K562 (cell line): ENCODE results near the gene AGXT. TPM values are rescaled to one million over a fixed set of nuclear protein-coding genes. Genes with fewer than 3 reads are reported as not detected.

Source experiments
- ATAC-seq: fragments of 200-7000 bp; cut with Tn5 transposase; 3 replicates; pipeline ENCODE4 v1.9.1; 2020; ENCODE audit warnings: moderate library complexity
- BruUV-seq: library from RNA; stranded (reverse); fragments of 400-500 nt; replicated peaks from 2 replicates; lab custom pipeline; 2021; lab: Mats Ljungman, UMichigan
- CTCF ChIA-PET: fragments of 300-600 bp; formaldehyde crosslinking; extraction: SDS; loops from one replicate; lab custom pipeline; 2021; ENCODE audit warnings: low intra/inter-chr PET ratio; lab: Yijun Ruan, JAX
- POLR2A ChIA-PET: fragments of 300-600, 350-650 bp; sonication (Branson Sonifier 250); formaldehyde crosslinking; extraction: SDS; loops from one replicate; lab custom pipeline; 2021; ENCODE audit warnings: antibody characterized with exemption, inconsistent platforms; lab: Yijun Ruan, JAX
- DNase-seq, 4 experiments: peaks; one replicate each; pipeline versions ENCODE4 v3.0.0 to v3.0.0-alpha.2; 2011 to 2018; ENCODE audit warnings: low spot score in 3 of 4, mixed read lengths in 3 of 4; ENCODE audit errors: extremely low read depth in 1 of 4
- FAIRE-seq: peaks from 2 replicates; lab custom pipeline; 2011; peaks lifted over from hg19 to GRCh38; lab: Jason Lieb, UNC
- H2AFZ ChIP-seq: 2 replicates; pipeline ENCODE4 v1.6.0; 2011; ENCODE audit warnings: low read depth, low read length, control low read depth, inconsistent platforms
- H3K27ac ChIP-seq: fragments of 200-600 bp; 3 replicates; pipeline ENCODE4 v1.8.0; 2011; ENCODE audit warnings: low read depth, mild to moderate bottlenecking, control low read depth, inconsistent platforms, low read length, moderate library complexity, mixed read lengths; ENCODE audit errors: extremely low read depth
- H3K27me3 ChIP-seq, 2 experiments: fragments of 300-600 bp in 1 of 2; 2 replicates in 1 of 2; 3 replicates in 1 of 2; pipeline versions ENCODE4 v1.6.0 to v1.8.0; 2011; ENCODE audit warnings: inconsistent platforms in 2 of 2, low read length in 2 of 2, mild to moderate bottlenecking in 1 of 2, mixed read lengths in 1 of 2, moderate library complexity in 1 of 2; ENCODE audit not compliant: control insufficient read depth in 2 of 2, insufficient read depth in 2 of 2
- H3K36me3 ChIP-seq: fragments of 300-600 bp; 3 replicates; pipeline ENCODE4 v1.8.0; 2011; ENCODE audit warnings: mild to moderate bottlenecking, low read length, inconsistent platforms; ENCODE audit not compliant: control insufficient read depth, insufficient read depth
- H3K4me1 ChIP-seq, 2 experiments: fragments of 200-600 bp in 1 of 2; replicated peaks in 1 of 2; 2 replicates in 1 of 2; 3 replicates in 1 of 2; pipeline versions ENCODE4 v1.5.1 to v1.8.0; 2011; ENCODE audit warnings: inconsistent platforms in 2 of 2, low read length in 2 of 2, mild to moderate bottlenecking in 1 of 2, mixed read lengths in 1 of 2, moderate library complexity in 1 of 2; ENCODE audit not compliant: control insufficient read depth in 2 of 2, insufficient read depth in 2 of 2
- H3K4me2 ChIP-seq: 2 replicates; pipeline ENCODE4 v1.6.1; 2011; ENCODE audit warnings: low read length, control low read depth, inconsistent platforms, mixed read lengths; ENCODE audit not compliant: insufficient read depth
- H3K4me3 ChIP-seq: fragments of 200-600 bp; sonication (generic), shearing (Covaris generic); 2 replicates; pipeline ENCODE4 v1.5.1; 2016; ENCODE audit warnings: control low read depth, inconsistent platforms
- H3K79me2 ChIP-seq: fragments of 200-600 bp; 3 replicates; pipeline ENCODE4 v1.8.0; 2011; ENCODE audit warnings: low read length, inconsistent platforms; ENCODE audit not compliant: control insufficient read depth, insufficient read depth
- H3K9ac ChIP-seq, 2 experiments: 2 replicates each; pipeline versions ENCODE4 v1.6.0 to v1.6.1; 2011; ENCODE audit warnings: low read depth in 2 of 2, low read length in 2 of 2, control low read depth in 1 of 2, inconsistent platforms in 1 of 2, mild to moderate bottlenecking in 1 of 2, mixed read lengths in 1 of 2; ENCODE audit not compliant: insufficient read depth in 1 of 2
- H3K9me1 ChIP-seq: one replicate; pipeline ENCODE4 v1.6.0; 2011; ENCODE audit warnings: inconsistent platforms, mild to moderate bottlenecking, low read length, moderate library complexity; ENCODE audit not compliant: control insufficient read depth, insufficient read depth
- H3K9me3 ChIP-seq: replicated peaks from 2 replicates; pipeline ENCODE4 v1.5.1; 2011; ENCODE audit warnings: low read depth, low read length, inconsistent platforms; ENCODE audit not compliant: control insufficient read depth, insufficient read depth
- H4K20me1 ChIP-seq: replicated peaks from 2 replicates; pipeline ENCODE4 v1.6.1; 2011; ENCODE audit warnings: low read length, inconsistent platforms, mixed read lengths; ENCODE audit not compliant: control insufficient read depth, insufficient read depth
- ATF1 ChIP-seq, 2 experiments: fragments of 450-650 bp in 1 of 2; IDR thresholded peaks; 2 replicates each; pipeline ENCODE4 v1.6.1; 2016; ENCODE audit warnings: missing compliant biosample characterization in 1 of 2, missing genetic modification characterization in 1 of 2
- CREB5 ChIP-seq: fragments of 250-450 bp; sonication (Bioruptor Pico); IDR thresholded peaks from 2 replicates; pipeline ENCODE4 v1.5.0; 2020; ENCODE audit warnings: mild to moderate bottlenecking
- CSDE1 ChIP-seq, 2 experiments: fragments of 450-650 bp; IDR thresholded peaks; 2 replicates each; pipeline ENCODE4 v1.6.1; 2016; ENCODE audit warnings: mild to moderate bottlenecking in 1 of 2
- EP300 ChIP-seq: IDR thresholded peaks from 2 replicates; pipeline ENCODE4 v1.6.1; 2012; ENCODE audit warnings: low read length, improper control_type of control experiment
- JUNB ChIP-seq: fragments of 450-650 bp; formaldehyde crosslinking; conservative IDR thresholded peaks from 2 replicates; pipeline ENCODE4 v1.4.0; 2020; ENCODE audit warnings: mild to moderate bottlenecking
- L3MBTL2 ChIP-seq: fragments of 450-650 bp; IDR thresholded peaks from 2 replicates; pipeline ENCODE4 v1.6.1; 2016; ENCODE audit warnings: mild to moderate bottlenecking, moderate library complexity
- MCM2 ChIP-seq: fragments of 450-650 bp; IDR thresholded peaks from 2 replicates; pipeline ENCODE4 v1.6.1; 2017; ENCODE audit warnings: low read depth, mild to moderate bottlenecking
- MYBL2 ChIP-seq, 2 experiments: fragments of 450-650 bp in 1 of 2; sonication (generic) in 1 of 2; formaldehyde crosslinking in 1 of 2; IDR thresholded peaks; 2 replicates each; pipeline versions ENCODE4 v1.6.1 to v1.8.1; 2017 to 2022; ENCODE audit warnings: borderline replicate concordance in 1 of 2, inconsistent platforms in 1 of 2, low read depth in 1 of 2, mild to moderate bottlenecking in 1 of 2, missing genetic modification reagents in 1 of 2, moderate library complexity in 1 of 2
- NEUROD1 ChIP-seq: fragments of 150-350 bp; IDR thresholded peaks from 2 replicates; pipeline ENCODE4 v1.6.1; 2014; ENCODE audit warnings: borderline replicate concordance, low read length, low read depth; ENCODE audit not compliant: partially characterized antibody
- NFIX ChIP-seq: fragments of 250-450 bp; sonication (Bioruptor Pico); IDR thresholded peaks from 2 replicates; pipeline ENCODE4 v1.4.0; 2020; ENCODE audit warnings: low read depth, mild to moderate bottlenecking, moderate library complexity
- NR3C1 ChIP-seq: sonication (generic); formaldehyde crosslinking; IDR thresholded peaks from 2 replicates; pipeline ENCODE4 v1.8.1; 2022; ENCODE audit warnings: missing genetic modification reagents
- PCBP1 ChIP-seq: fragments of 200-400 bp; formaldehyde crosslinking; IDR thresholded peaks from 2 replicates; pipeline ENCODE4 v1.6.1; 2018; ENCODE audit warnings: mild to moderate bottlenecking, low read depth, low read length; ENCODE audit not compliant: poor library complexity, severe bottlenecking
- SLC30A9 ChIP-seq: fragments of 250-450 bp; sonication (Bioruptor Pico); IDR thresholded peaks from 2 replicates; pipeline ENCODE4 v1.8.0; 2022; ENCODE audit warnings: mild to moderate bottlenecking, moderate library complexity
- SMARCC2 ChIP-seq: fragments of 450-650 bp; IDR thresholded peaks from 2 replicates; pipeline ENCODE4 v1.6.1; 2017; ENCODE audit warnings: antibody characterized with exemption, moderate library complexity, mild to moderate bottlenecking, low read depth
- WHSC1 ChIP-seq: IDR thresholded peaks from one replicate; pipeline ENCODE4 v1.6.1; 2012; ENCODE audit warnings: low read length, control low read depth, inconsistent platforms
- ZNF146 ChIP-seq: IDR thresholded peaks from one replicate; pipeline ENCODE4 v1.6.1; 2018; ENCODE audit warnings: missing compliant biosample characterization; ENCODE audit not compliant: unreplicated experiment
- ZNF347 ChIP-seq: fragments of 450-650 bp; formaldehyde crosslinking; IDR thresholded peaks from 2 replicates; pipeline ENCODE4 v1.4.0; 2020; ENCODE audit warnings: low read depth, mild to moderate bottlenecking, moderate library complexity
- ZNF436 ChIP-seq: fragments of 250-450, 450-650 bp; sonication (Bioruptor Pico); formaldehyde crosslinking; IDR thresholded peaks from 2 replicates; pipeline ENCODE4 v1.7.0; 2020; ENCODE audit warnings: mild to moderate bottlenecking
- ZNF512 ChIP-seq: IDR thresholded peaks from 2 replicates; pipeline ENCODE4 v1.6.1; 2016; ENCODE audit warnings: missing genetic modification characterization, missing compliant biosample characterization
- WGBS: fragments of 100-300 bp; shearing (Covaris generic); methylation state at CpG from one replicate; pipeline ENCODE4 v1.1.6; 2016; ENCODE audit warnings: low coverage, mixed read lengths; ENCODE audit not compliant: insufficient coverage; ENCODE audit errors: missing lambda C conversion rate; 5-methylcytosine and 5-hydroxymethylcytosine counted together
- in situ Hi-C: fragments of 300-500 bp; cut with MboI; formaldehyde crosslinking; loops from 4 replicates; pipeline ENCODE4 v1.15.0; 2018; ENCODE audit warnings: inconsistent platforms, mixed read lengths
- intact Hi-C: fragments of 100-400 bp; cut with micrococcal nuclease; formaldehyde crosslinking; loops from 2 replicates; pipeline ENCODE4 v1.14.2; 2022
- polyA plus RNA-seq, 8 experiments: library from polyadenylated mRNA; depleted of rRNA in 4 of 8; stranded (reverse) in 5 of 8; unstranded in 3 of 8; fragments of >200 nt; fragmentation: Nextera tagmentation in 2 of 8; fragmentation: Illumina TruSeq in 1 of 8; extraction: Ambion mirVana in 2 of 8; extraction: Trizol in 1 of 8; gene quantifications; 2 replicates each; pipeline versions ENCODE4 v1.2.1 to v1.2.3, GENCODE V29; 2011 to 2014; ENCODE audit warnings: inconsistent platforms in 1 of 8, missing spikeins in 1 of 8
- total RNA-seq, 7 experiments: library from RNA; depleted of rRNA in 6 of 7; stranded (reverse); fragments of >200 nt in 6 of 7; fragmentation: Illumina TruSeq in 2 of 7; extraction: Trizol in 2 of 7; gene quantifications; 2 replicates each; pipeline versions ENCODE4 v1.2.1 to v1.2.3, GENCODE V29; 2011 to 2021; ENCODE audit warnings: low replicate concordance in 1 of 7

The AGXT gene
- total and polyA plus RNA-seq, 9 of the 15 experiments (the other 6 are each of a cell fraction or from before 2014, with no cell fraction given), result 0.18 TPM; not detected in 8

- TF ChIP-seq L3MBTL2 (no peak), ATF1 (CRISPR knock-in tag; IDR thresholded peaks at IDR 0.05) (no peak), ATF1 (tag; IDR thresholded peaks at IDR 0.05) (no peak), JUNB (CRISPR knock-in tag) (no peak), WHSC1 (no peak), ZNF146 (no peak), NR3C1 (CRISPR knock-in tag) (no peak), ZNF512 (no peak)
- TF ChIP-seq, all 486 proteins: peak for 0
These were observed 56.6 kb downstream of the AGXT start (continued) for GRCh38 chr2:240925191-240925567.

GRCh38 chr2:240925568-240926515 is 57.2 kb downstream of the AGXT start:
- Histone ChIP-seq H3K79me2 (no peaks in the 10 kb centered on the region), H4K20me1 (no peaks in the 10 kb centered on the region), H2AFZ (no peak overlapping the region), H3K4me3 (no peak overlapping the region), H3K4me2 (no peak overlapping the region), H3K27ac (no peak overlapping the region), H3K36me3 (no peaks in the 10 kb centered on the region), H3K9me3 (no peaks in the 10 kb centered on the region), H3K4me1 (peaks cover 0 to 11% of the 10 kb centered on the region in 2 experiments; a peak in 2 of 5 replicates), H3K9ac (no peak overlapping the region), H3K27me3 (peaks cover 0 to 36% of the 10 kb centered on the region in 2 experiments; a peak in 3 of 5 replicates), H3K9me1 (no peaks in the 10 kb centered on the region)
- ChIA-PET POLR2A (no interaction called here), CTCF (no interaction called here)
- BruUV-seq, result no TSS peak
- ATAC-seq (no peak), FAIRE-seq (no peak), DNase-seq (no peak)
- WGBS, result 29% methylated on average over 16 of the region's 29 CpGs
- in situ Hi-C loops, result no loop called here
- intact Hi-C loops, result no loop called here
- TF ChIP-seq ZNF436 (CRISPR knock-in tag), result no peak
- TF ChIP-seq PCBP1, result no peak
- TF ChIP-seq SLC30A9 (CRISPR knock-in tag), result no peak
- TF ChIP-seq MYBL2 (IDR thresholded peaks at IDR 0.05; ENCODE audit: low read depth), result no peak
- no peak for TF ChIP-seq MYBL2 (CRISPR knock-in tag; IDR thresholded peaks at IDR 0.05; ENCODE audit: borderline replicate concordance)
- no peak for TF ChIP-seq NFIX (CRISPR knock-in tag)
- TF ChIP-seq EP300, result no peak
- TF ChIP-seq MCM2, result no peak
- no peak for TF ChIP-seq CREB5 (CRISPR knock-in tag)
- TF ChIP-seq NEUROD1, result no peak
- no peak for TF ChIP-seq ZNF347
- TF ChIP-seq SMARCC2, result no peak
- TF ChIP-seq CSDE1 (IDR thresholded peaks at IDR 0.05), result no peak
